PC-9 (cell line): ENCODE measurements around the gene LENG8.

Experiments
- CTCF ChIP-seq: fragments of 200-600 bp; sonication (generic); conservative IDR thresholded peaks from 2 replicates; pipeline ENCODE4 v1.6.1; 2017; ENCODE audit warnings: mixed run types, antibody characterized with exemption, mild to moderate bottlenecking, moderate library complexity
- EZH2 ChIP-seq: fragments of 200-600 bp; sonication (generic); IDR thresholded peaks from 2 replicates; pipeline ENCODE4 v1.8.0; 2017; ENCODE audit warnings: antibody characterized with exemption, low read depth

GRCh38 chr19:54414156-54414555, 34.8 kb upstream of the LENG8 start:
- TF ChIP-seq CTCF = no peak
- no peak for TF ChIP-seq EZH2
